PC-3 (cell line): ENCODE data around the gene MDC1.

Experiments used
- EZH2phosphoT487 ChIP-seq: fragments of 300-600 bp; sonication (generic); IDR thresholded peaks from 2 replicates; pipeline ENCODE4 v1.6.1; 2018; ENCODE audit warnings: mild to moderate bottlenecking, antibody characterized with exemption, low read length, borderline replicate concordance
- TF ChIP-seq, protein P1 (sequence below): fragments of 300-600 bp; sonication (generic); conservative IDR thresholded peaks from 2 replicates; pipeline ENCODE4 v1.5.1; 2017; ENCODE audit warnings: antibody characterized with exemption, low read depth, mild to moderate bottlenecking, low read length

- TF ChIP-seq, protein P1, sequence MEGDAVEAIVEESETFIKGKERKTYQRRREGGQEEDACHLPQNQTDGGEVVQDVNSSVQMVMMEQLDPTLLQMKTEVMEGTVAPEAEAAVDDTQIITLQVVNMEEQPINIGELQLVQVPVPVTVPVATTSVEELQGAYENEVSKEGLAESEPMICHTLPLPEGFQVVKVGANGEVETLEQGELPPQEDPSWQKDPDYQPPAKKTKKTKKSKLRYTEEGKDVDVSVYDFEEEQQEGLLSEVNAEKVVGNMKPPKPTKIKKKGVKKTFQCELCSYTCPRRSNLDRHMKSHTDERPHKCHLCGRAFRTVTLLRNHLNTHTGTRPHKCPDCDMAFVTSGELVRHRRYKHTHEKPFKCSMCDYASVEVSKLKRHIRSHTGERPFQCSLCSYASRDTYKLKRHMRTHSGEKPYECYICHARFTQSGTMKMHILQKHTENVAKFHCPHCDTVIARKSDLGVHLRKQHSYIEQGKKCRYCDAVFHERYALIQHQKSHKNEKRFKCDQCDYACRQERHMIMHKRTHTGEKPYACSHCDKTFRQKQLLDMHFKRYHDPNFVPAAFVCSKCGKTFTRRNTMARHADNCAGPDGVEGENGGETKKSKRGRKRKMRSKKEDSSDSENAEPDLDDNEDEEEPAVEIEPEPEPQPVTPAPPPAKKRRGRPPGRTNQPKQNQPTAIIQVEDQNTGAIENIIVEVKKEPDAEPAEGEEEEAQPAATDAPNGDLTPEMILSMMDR = peak; percentile 95
- TF ChIP-seq EZH2phosphoT487 = no peak
Measured at GRCh38 chr6:30672445-30673253, 44.4 kb downstream of the MDC1 start, which contains the start of gene DHX16.
